K562 (cell line): Measurements from ENCODE around the gene PRDX1. TPM values are rescaled to one million over a fixed set of nuclear protein-coding genes. Genes with fewer than 3 reads are reported as not detected.

Experiments
- ATF4 ChIP-seq: fragments of 450-650 bp; formaldehyde crosslinking; IDR thresholded peaks from 2 replicates; pipeline ENCODE4 v1.4.0; 2022; ENCODE audit warnings: mild to moderate bottlenecking, moderate library complexity
- BRF1 ChIP-seq: IDR thresholded peaks from 3 replicates; pipeline ENCODE4 v1.6.1; 2011; ENCODE audit warnings: borderline replicate concordance, mild to moderate bottlenecking; ENCODE audit not compliant: insufficient read length; ENCODE audit errors: extremely low read depth
- CGGBP1 ChIP-seq: fragments of 250-450 bp; sonication (Bioruptor Pico); IDR thresholded peaks from 2 replicates; pipeline ENCODE4 v1.9.0; 2021; ENCODE audit warnings: mild to moderate bottlenecking
- CHD2 ChIP-seq: IDR thresholded peaks from 2 replicates; pipeline ENCODE4 v1.6.1; 2011; ENCODE audit warnings: low read depth, low read length
- ELK3 ChIP-seq: fragments of 450-650 bp; formaldehyde crosslinking; IDR thresholded peaks from 2 replicates; pipeline ENCODE4 v1.4.0; 2020; ENCODE audit warnings: mild to moderate bottlenecking
- ESRRA ChIP-seq: fragments of 450-650 bp; IDR thresholded peaks from 2 replicates; pipeline ENCODE4 v1.6.1; 2014; ENCODE audit warnings: low read depth, mild to moderate bottlenecking, moderate library complexity, borderline replicate concordance
- HNRNPL ChIP-seq: fragments of 200-400 bp; formaldehyde crosslinking; IDR thresholded peaks from 2 replicates; pipeline ENCODE4 v1.6.1; 2017; ENCODE audit warnings: low read depth, mild to moderate bottlenecking, low read length
- JUN ChIP-seq, 2 experiments: sonication (generic) in 1 of 2; formaldehyde crosslinking in 1 of 2; IDR thresholded peaks; 2 replicates each; pipeline versions ENCODE4 v1.6.1 to v1.8.0; 2012 to 2022; ENCODE audit warnings: borderline replicate concordance in 2 of 2, mild to moderate bottlenecking in 2 of 2, improper control_type of control experiment in 1 of 2, low read depth in 1 of 2, low read length in 1 of 2, missing genetic modification reagents in 1 of 2
- LEF1 ChIP-seq: fragments of 450-650 bp; IDR thresholded peaks from 2 replicates; pipeline ENCODE4 v1.6.1; 2016; ENCODE audit warnings: mild to moderate bottlenecking
- SMAD1 ChIP-seq: fragments of 150-350 bp; IDR thresholded peaks from 2 replicates; pipeline ENCODE4 v1.6.1; 2014; ENCODE audit warnings: low read length, low read depth; ENCODE audit not compliant: partially characterized antibody
- ZBTB12 ChIP-seq: fragments of 250-450 bp; sonication (Bioruptor Pico); IDR thresholded peaks from 2 replicates; pipeline ENCODE4 v1.4.0; 2020
- ZNF165 ChIP-seq: fragments of 250-450 bp; sonication (Bioruptor Pico); IDR thresholded peaks from 2 replicates; pipeline ENCODE4 v1.4.0; 2020; ENCODE audit warnings: borderline replicate concordance
- ZNF175 ChIP-seq: fragments of 200-800 bp; sonication (Bioruptor generic); IDR thresholded peaks from 2 replicates; pipeline ENCODE4 v1.6.1; 2016; ENCODE audit warnings: low read depth, mild to moderate bottlenecking, missing genetic modification characterization, missing compliant biosample characterization
- ZNF347 ChIP-seq: fragments of 450-650 bp; formaldehyde crosslinking; IDR thresholded peaks from 2 replicates; pipeline ENCODE4 v1.4.0; 2020; ENCODE audit warnings: low read depth, mild to moderate bottlenecking, moderate library complexity
- polyA plus RNA-seq, 8 experiments: library from polyadenylated mRNA; depleted of rRNA in 4 of 8; stranded (reverse) in 5 of 8; unstranded in 3 of 8; fragments of >200 nt; fragmentation: Nextera tagmentation in 2 of 8; fragmentation: Illumina TruSeq in 1 of 8; extraction: Ambion mirVana in 2 of 8; extraction: Trizol in 1 of 8; gene quantifications; 2 replicates each; pipeline versions ENCODE4 v1.2.1 to v1.2.3, GENCODE V29; 2011 to 2014; ENCODE audit warnings: inconsistent platforms in 1 of 8, missing spikeins in 1 of 8
- total RNA-seq, 7 experiments: library from RNA; depleted of rRNA in 6 of 7; stranded (reverse); fragments of >200 nt in 6 of 7; fragmentation: Illumina TruSeq in 2 of 7; extraction: Trizol in 2 of 7; gene quantifications; 2 replicates each; pipeline versions ENCODE4 v1.2.1 to v1.2.3, GENCODE V29; 2011 to 2021; ENCODE audit warnings: low replicate concordance in 1 of 7
- TF ChIP-seq, protein P1 (sequence below): fragments of 450-650 bp; IDR thresholded peaks from 2 replicates; pipeline ENCODE4 v1.6.1; 2017; ENCODE audit warnings: antibody characterized with exemption, mild to moderate bottlenecking
- TF ChIP-seq, protein P2 (sequence below): fragments of 250-450 bp; sonication (Bioruptor Pico); IDR thresholded peaks from 2 replicates; pipeline ENCODE4 v1.5.0; 2021

The PRDX1 gene
- total and polyA plus RNA-seq, 9 of the 15 experiments (the other 6 are each of a cell fraction or from before 2014, with no cell fraction given): 748 to 2,388 (median 1,045) TPM

DNA sequence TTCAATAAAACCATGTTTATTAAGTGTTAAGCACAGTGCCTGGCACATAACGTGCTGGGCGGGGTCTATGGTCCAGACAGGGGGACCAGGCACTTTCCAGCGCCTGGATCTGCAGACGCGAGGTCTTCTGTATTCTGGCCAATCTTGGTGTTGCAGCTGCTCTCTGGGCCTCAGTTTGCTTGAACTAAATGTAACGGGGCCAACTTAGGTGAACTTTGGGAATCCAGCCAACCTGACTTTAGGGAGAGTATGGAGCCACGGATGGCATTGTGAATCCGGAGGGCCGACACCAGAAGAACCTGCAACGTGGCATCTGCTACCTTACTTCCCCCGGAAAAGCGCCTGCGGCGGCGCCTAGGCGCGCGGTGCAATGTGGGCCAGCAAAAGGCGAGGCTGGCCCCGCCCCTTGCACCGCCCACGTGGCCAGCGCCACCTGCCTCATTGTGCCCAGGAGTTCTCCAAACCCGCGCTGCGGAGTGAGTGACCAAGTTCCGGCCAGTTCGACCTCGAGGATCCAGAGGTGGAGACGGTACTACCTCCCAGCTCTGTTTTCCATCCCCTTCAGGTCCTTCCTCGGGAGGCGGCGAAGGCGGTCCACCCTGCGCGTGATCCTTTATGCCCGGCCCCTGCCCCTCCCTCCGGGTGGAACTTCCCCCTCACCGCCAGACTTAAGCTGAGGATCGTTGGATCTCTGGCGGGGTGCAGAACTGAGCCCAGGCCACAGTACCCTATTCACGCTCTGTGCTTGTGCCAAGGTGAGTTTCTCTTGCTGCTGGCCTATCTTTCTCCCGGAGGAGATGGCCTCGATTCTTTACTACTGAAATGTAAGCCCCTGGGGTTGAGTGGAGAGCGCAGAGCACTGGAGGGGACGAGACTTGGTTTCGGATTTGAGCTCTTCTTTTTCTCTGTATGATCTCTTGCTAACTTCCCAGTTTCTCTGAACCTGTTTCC is 29.0 kb upstream of the PRDX1 start, which contains the start of gene AKR1A1 (continued):
- TF ChIP-seq, protein P1, sequence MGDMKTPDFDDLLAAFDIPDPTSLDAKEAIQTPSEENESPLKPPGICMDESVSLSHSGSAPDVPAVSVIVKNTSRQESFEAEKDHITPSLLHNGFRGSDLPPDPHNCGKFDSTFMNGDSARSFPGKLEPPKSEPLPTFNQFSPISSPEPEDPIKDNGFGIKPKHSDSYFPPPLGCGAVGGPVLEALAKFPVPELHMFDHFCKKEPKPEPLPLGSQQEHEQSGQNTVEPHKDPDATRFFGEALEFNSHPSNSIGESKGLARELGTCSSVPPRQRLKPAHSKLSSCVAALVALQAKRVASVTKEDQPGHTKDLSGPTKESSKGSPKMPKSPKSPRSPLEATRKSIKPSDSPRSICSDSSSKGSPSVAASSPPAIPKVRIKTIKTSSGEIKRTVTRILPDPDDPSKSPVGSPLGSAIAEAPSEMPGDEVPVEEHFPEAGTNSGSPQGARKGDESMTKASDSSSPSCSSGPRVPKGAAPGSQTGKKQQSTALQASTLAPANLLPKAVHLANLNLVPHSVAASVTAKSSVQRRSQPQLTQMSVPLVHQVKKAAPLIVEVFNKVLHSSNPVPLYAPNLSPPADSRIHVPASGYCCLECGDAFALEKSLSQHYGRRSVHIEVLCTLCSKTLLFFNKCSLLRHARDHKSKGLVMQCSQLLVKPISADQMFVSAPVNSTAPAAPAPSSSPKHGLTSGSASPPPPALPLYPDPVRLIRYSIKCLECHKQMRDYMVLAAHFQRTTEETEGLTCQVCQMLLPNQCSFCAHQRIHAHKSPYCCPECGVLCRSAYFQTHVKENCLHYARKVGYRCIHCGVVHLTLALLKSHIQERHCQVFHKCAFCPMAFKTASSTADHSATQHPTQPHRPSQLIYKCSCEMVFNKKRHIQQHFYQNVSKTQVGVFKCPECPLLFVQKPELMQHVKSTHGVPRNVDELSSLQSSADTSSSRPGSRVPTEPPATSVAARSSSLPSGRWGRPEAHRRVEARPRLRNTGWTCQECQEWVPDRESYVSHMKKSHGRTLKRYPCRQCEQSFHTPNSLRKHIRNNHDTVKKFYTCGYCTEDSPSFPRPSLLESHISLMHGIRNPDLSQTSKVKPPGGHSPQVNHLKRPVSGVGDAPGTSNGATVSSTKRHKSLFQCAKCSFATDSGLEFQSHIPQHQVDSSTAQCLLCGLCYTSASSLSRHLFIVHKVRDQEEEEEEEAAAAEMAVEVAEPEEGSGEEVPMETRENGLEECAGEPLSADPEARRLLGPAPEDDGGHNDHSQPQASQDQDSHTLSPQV: peak; percentile 99
- TF ChIP-seq CGGBP1 (peak; percentile 60), ZNF165 (CRISPR knock-in tag) (no peak; the same call in 1 of the 2 replicates), BRF1 (no peak), ZBTB12 (CRISPR knock-in tag) (no peak), JUN (IDR thresholded peaks at IDR 0.05; ENCODE audit: borderline replicate concordance, low read depth, low read length) (peak; percentile 79; the same call in 1 of the 2 replicates), JUN (CRISPR knock-in tag; IDR thresholded peaks at IDR 0.05; ENCODE audit: borderline replicate concordance) (no peak; the same call in 1 of the 2 replicates), ZNF347 (CRISPR knock-in tag) (no peak), ESRRA (peak; percentile 60; the same call in 1 of the 2 replicates), CHD2 (peak; percentile 38; the same call in 1 of the 2 replicates), ZNF175 (CRISPR knock-in tag) (peak; percentile 78), ELK3 (CRISPR knock-in tag) (no peak), LEF1 (0 out of 2 replicates have a peak, but pooled peaks have one; percentile 3), ATF4 (CRISPR knock-in tag) (no peak), HNRNPL (peak; percentile 90), SMAD1 (peak; percentile 87)
- TF ChIP-seq, protein P2, sequence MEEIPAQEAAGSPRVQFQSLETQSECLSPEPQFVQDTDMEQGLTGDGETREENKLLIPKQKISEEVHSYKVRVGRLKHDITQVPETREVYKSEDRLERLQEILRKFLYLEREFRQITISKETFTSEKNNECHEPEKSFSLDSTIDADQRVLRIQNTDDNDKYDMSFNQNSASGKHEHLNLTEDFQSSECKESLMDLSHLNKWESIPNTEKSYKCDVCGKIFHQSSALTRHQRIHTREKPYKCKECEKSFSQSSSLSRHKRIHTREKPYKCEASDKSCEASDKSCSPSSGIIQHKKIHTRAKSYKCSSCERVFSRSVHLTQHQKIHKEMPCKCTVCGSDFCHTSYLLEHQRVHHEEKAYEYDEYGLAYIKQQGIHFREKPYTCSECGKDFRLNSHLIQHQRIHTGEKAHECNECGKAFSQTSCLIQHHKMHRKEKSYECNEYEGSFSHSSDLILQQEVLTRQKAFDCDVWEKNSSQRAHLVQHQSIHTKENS: no peak
